MM.1S (cell line): ENCODE measurements around the gene EML6.

Experiments
- CTCF ChIP-seq: fragments of 300-600 bp; sonication (generic); IDR thresholded peaks from 2 replicates; pipeline ENCODE4 v1.5.1; 2016; ENCODE audit warnings: antibody characterized with exemption, low read length, mixed read lengths
- EZH2 ChIP-seq: fragments of 300-600 bp; sonication (generic); optimal IDR thresholded peaks from 2 replicates; pipeline ENCODE3; 2017; ENCODE audit warnings: low read depth, mild to moderate bottlenecking, antibody characterized with exemption, low read length, mixed read lengths

- TF ChIP-seq CTCF (no peak), EZH2 (no peak)
Observed at GRCh38 chr2:54984476-54984875, 261.0 kb downstream of the EML6 start.
